ENCODE measurements around the gene GTF3C4.

- TF ChIP-seq CTCF (IDR thresholded peaks at IDR 0.05) (no peak), POLR2A (IDR thresholded peaks at IDR 0.05) (no peak)
Observed at GRCh38 chr9:132627106-132627505, 43.2 kb upstream of the GTF3C4 start.

Data from adrenal gland (tissue), 5 donors.